ENCODE data around the gene CCL16. TPM values are rescaled to one million over a fixed set of nuclear protein-coding genes. Genes with fewer than 3 reads are reported as not detected.
A peak's percentile ranks its signal among the peaks of the same experiment; 100 is the strongest.

Gene CCL16
- polyA plus RNA-seq, 2 of the 4 experiments (the other 2 are of a cell fraction), result not detected

DNA sequence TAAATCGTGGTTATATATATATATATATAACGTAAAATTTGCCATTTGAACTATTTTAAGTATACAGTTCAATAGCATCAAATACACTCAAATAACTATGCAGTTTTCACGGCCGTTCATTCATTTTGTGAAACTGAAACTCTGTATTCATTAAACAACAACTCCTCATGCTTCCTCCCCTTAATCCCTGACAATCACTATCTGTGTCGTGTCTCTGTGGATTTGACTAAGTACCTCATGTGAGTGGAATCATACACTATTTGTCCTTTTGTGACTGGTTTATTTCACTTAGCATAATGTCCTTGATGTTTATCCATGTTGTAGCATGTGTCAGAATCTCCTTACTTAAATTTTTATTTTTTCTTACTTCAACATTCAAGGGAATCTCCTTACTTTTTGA, 33.6 kb upstream of the CCL16 start (continued):
- no peak for TF ChIP-seq HOXA7 (CRISPR knock-in tag; IDR thresholded peaks at IDR 0.05)

DNA sequence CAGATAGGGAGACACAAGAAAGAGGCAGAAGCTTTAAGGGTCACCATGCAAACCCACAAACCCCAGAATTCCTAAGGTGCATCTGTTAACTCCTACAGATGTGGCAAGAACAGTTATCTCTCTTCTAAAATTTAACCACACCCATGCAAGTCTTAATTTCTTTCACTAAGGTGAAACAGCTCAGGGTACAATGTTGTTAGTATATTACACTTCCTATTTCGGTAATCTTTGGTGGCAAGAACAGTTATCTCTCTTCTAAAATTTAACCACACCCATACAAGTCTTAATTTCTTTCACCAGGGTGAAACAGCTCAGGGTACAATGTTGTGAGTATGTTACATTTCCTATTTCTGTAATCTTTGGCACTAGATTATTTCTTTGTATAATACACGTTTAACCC, 29.9 kb upstream of the CCL16 start:
- 3% methylated on average over 2 of the region's 2 CpGs for WGBS (ENCODE audit: missing lambda C conversion rate)
- H3K4me3 ChIP-seq, result no peak overlapping the region
- no peak overlapping the region for H3K27ac ChIP-seq
- H3K4me1 ChIP-seq, result no peaks in the 10 kb centered on the region
- FAIRE-seq (no peak), ATAC-seq (no peak), DNase-seq (ENCODE audit: low read depth in 1 of 2, low spot score in 1 of 2) (no peak)
- POLR2A ChIA-PET, result no interaction called here
- H3K9me3 ChIP-seq, result peaks cover 10% of the 10 kb centered on the region; the same call in 2 of the 3 replicates
- H3K4me2 ChIP-seq, result no peak overlapping the region
- TF ChIP-seq EHF (CRISPR knock-in tag; IDR thresholded peaks at IDR 0.05) (no peak), RAD21 (conservative IDR thresholded peaks at IDR 0.05 in 1 of 2, IDR thresholded peaks at IDR 0.05 in 1 of 2) (no peak), TFCP2L1 (CRISPR knock-in tag; IDR thresholded peaks at IDR 0.05) (no peak), GATA3 (IDR thresholded peaks at IDR 0.05; ENCODE audit: borderline replicate concordance) (no peak), HOXA7 (CRISPR knock-in tag; IDR thresholded peaks at IDR 0.05) (no peak)
- CTCF ChIA-PET, result interaction anchor here (0.9 kb wide), 2 partner anchors 15 to 42 kb away, joined by 3 to 4 read pairs; no protein-coding TSS in a partner anchor

DNA sequence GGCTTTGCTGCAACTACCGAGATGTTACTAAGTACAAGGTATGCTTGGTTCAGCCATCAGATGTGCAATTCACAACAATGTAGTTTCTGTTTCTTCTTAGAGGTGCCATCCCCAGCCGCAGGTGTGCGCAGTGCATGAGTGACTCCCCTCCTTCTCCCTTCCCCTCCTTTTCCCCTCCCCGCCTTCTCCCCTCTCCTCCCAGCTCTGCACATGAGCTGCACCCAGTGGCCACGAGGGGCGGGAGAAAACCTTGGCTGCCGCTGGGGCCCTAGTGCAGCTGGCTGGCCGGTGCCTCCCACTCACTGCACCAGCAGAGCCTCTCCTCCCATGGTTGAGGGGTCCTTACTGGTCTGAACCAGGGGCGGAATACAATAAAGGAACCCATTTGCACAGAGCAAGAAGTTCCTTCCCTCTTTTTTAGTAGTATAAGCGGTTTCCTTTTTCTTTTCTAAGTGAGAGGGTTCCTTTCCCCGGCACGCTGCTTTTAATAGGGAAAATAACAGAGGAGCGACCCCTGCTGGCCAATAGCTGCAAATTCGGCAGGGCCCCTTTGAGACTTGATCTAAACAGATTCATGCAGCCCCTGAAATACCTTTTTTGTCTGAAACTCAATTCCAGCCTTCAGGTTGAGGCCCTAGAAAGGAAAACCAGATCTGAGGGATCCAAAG, 27.8 kb upstream of the CCL16 start:
- peak in 1 of 2 experiments; percentile 71; a peak in 3 of 6 replicates for ATAC-seq
- DNase-seq (ENCODE audit: low read depth in 1 of 2, low spot score in 1 of 2), result peak in 1 of 2 experiments; percentile 25

DNA sequence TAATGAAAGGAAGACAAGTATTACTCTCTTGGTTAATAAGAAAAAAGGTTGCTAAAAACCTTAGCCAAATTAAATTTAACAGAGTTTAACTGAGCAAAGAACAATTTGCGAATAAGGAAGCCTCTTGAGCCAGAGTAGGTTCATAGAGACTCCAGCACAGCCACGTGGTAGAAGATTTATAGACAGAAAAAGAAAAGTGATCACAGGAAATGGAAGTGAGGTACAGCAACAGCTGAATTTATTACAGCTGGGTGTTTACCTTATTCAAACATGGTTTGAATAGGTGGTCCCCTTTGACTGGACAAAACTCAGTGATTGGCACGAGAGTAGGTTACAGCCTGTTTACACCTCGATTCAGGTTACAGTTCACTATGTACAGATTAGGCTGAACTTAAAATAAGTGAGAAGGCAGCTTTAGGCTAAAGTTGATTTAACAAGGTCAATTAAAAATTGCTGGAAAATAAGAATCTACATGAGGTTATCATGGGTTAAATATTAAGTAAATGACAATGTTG, 23.4 kb upstream of the CCL16 start:
- POLR2A ChIA-PET, result no interaction called here

More for the DNA sequence above, 27.8 kb upstream of the CCL16 start:
- no peak overlapping the region for H3K4me2 ChIP-seq
- TF ChIP-seq RCOR1 (IDR thresholded peaks at IDR 0.05; ENCODE audit: low read depth, low read length), result no peak
- TF ChIP-seq, protein P1, sequence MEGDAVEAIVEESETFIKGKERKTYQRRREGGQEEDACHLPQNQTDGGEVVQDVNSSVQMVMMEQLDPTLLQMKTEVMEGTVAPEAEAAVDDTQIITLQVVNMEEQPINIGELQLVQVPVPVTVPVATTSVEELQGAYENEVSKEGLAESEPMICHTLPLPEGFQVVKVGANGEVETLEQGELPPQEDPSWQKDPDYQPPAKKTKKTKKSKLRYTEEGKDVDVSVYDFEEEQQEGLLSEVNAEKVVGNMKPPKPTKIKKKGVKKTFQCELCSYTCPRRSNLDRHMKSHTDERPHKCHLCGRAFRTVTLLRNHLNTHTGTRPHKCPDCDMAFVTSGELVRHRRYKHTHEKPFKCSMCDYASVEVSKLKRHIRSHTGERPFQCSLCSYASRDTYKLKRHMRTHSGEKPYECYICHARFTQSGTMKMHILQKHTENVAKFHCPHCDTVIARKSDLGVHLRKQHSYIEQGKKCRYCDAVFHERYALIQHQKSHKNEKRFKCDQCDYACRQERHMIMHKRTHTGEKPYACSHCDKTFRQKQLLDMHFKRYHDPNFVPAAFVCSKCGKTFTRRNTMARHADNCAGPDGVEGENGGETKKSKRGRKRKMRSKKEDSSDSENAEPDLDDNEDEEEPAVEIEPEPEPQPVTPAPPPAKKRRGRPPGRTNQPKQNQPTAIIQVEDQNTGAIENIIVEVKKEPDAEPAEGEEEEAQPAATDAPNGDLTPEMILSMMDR (IDR thresholded peaks at IDR 0.05), result peak; percentile 29; the same call in 1 of the 3 replicates
- peak in 1 of 2 experiments; percentile 51; a peak in 2 of 5 replicates for TF ChIP-seq RAD21 (conservative IDR thresholded peaks at IDR 0.05 in 1 of 2, IDR thresholded peaks at IDR 0.05 in 1 of 2)
- no peak overlapping the region for H3K27ac ChIP-seq
- H3K4me1 ChIP-seq, result no peaks in the 10 kb centered on the region
- WGBS (ENCODE audit: missing lambda C conversion rate), result 39% methylated on average over 14 of the region's 14 CpGs
- H3K4me3 ChIP-seq, result no peak overlapping the region
- ChIA-PET CTCF (interaction anchor here (1.0 to 1.8 kb wide), 2 partner anchors 39 to 141 kb away, joined by 4 to 6 read pairs; no protein-coding TSS in a partner anchor), POLR2A (no interaction called here)
- no peak for FAIRE-seq
- H3K9me3 ChIP-seq, result peaks cover 10% of the 10 kb centered on the region; the same call in 2 of the 3 replicates

DNA sequence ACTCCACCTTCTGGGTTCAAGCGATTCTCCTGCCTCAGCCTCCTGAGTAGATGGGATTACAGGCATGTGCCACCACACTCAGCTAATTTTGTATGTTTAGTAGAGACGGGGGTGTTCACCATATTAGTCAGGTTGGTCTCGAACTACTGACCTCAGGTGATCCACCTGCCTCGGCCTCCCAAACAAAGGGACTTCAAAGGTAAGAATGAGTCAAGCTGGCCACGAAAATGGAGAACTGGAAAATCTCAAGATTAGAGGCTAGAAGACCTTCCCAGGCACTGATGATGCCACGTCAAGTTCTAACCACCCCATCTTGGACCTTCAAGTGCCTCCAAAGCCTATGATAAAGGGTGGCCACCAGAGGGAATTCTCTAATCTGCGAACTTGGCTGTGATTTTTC, 21.3 kb upstream of the CCL16 start:
- CTCF ChIA-PET, result interaction anchor here (0.7 kb wide), 1 partner anchor 1346 kb away, joined by 3 read pairs; no protein-coding TSS in a partner anchor
- H3K4me3 ChIP-seq, result no peak overlapping the region
- H3K27ac ChIP-seq, result no peak overlapping the region
- 27% methylated on average over 7 of the region's 7 CpGs for WGBS (ENCODE audit: missing lambda C conversion rate)
- DNase-seq (ENCODE audit: low read depth in 1 of 2, low spot score in 1 of 2), result no peak
- FAIRE-seq, result no peak
- H3K4me2 ChIP-seq, result no peak overlapping the region
- H3K9me3 ChIP-seq, result no peaks in the 10 kb centered on the region
- ATAC-seq, result no peak
- no peaks in the 10 kb centered on the region for H3K4me1 ChIP-seq
- POLR2A ChIA-PET, result no interaction called here
- no peak for TF ChIP-seq NFE2L2 (conservative IDR thresholded peaks at IDR 0.05; ENCODE audit: low read length)
- TF ChIP-seq, protein P2, sequence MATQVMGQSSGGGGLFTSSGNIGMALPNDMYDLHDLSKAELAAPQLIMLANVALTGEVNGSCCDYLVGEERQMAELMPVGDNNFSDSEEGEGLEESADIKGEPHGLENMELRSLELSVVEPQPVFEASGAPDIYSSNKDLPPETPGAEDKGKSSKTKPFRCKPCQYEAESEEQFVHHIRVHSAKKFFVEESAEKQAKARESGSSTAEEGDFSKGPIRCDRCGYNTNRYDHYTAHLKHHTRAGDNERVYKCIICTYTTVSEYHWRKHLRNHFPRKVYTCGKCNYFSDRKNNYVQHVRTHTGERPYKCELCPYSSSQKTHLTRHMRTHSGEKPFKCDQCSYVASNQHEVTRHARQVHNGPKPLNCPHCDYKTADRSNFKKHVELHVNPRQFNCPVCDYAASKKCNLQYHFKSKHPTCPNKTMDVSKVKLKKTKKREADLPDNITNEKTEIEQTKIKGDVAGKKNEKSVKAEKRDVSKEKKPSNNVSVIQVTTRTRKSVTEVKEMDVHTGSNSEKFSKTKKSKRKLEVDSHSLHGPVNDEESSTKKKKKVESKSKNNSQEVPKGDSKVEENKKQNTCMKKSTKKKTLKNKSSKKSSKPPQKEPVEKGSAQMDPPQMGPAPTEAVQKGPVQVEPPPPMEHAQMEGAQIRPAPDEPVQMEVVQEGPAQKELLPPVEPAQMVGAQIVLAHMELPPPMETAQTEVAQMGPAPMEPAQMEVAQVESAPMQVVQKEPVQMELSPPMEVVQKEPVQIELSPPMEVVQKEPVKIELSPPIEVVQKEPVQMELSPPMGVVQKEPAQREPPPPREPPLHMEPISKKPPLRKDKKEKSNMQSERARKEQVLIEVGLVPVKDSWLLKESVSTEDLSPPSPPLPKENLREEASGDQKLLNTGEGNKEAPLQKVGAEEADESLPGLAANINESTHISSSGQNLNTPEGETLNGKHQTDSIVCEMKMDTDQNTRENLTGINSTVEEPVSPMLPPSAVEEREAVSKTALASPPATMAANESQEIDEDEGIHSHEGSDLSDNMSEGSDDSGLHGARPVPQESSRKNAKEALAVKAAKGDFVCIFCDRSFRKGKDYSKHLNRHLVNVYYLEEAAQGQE (IDR thresholded peaks at IDR 0.05), result no peak
- TF ChIP-seq FOSL2 (IDR thresholded peaks at IDR 0.05), result no peak
- no peak for TF ChIP-seq FOSL2 (CRISPR knock-in tag; IDR thresholded peaks at IDR 0.05)
- no peak for TF ChIP-seq HOXB13 (CRISPR knock-in tag; IDR thresholded peaks at IDR 0.05; ENCODE audit: low read depth)
- no peak for TF ChIP-seq SREBF2 (IDR thresholded peaks at IDR 0.05)
- no peak for TF ChIP-seq RCOR1 (IDR thresholded peaks at IDR 0.05; ENCODE audit: low read depth, low read length)
- TF ChIP-seq, protein P3, sequence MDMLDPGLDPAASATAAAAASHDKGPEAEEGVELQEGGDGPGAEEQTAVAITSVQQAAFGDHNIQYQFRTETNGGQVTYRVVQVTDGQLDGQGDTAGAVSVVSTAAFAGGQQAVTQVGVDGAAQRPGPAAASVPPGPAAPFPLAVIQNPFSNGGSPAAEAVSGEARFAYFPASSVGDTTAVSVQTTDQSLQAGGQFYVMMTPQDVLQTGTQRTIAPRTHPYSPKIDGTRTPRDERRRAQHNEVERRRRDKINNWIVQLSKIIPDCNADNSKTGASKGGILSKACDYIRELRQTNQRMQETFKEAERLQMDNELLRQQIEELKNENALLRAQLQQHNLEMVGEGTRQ (IDR thresholded peaks at IDR 0.05), result no peak
- no peak for TF ChIP-seq MAFK (IDR thresholded peaks at IDR 0.05; ENCODE audit: partially characterized antibody)
- TF ChIP-seq HOXB5 (CRISPR knock-in tag; IDR thresholded peaks at IDR 0.05), result no peak

More for the DNA sequence above, 23.4 kb upstream of the CCL16 start:
- Histone ChIP-seq H3K27ac (no peak overlapping the region), H3K4me1 (no peaks in the 10 kb centered on the region), H3K4me2 (no peak overlapping the region), H3K4me3 (no peak overlapping the region), H3K9me3 (peaks cover 3% of the 10 kb centered on the region; the same call in 2 of the 3 replicates)
- CTCF ChIA-PET, result interaction anchor here (0.8 to 1.9 kb wide), 7 partner anchors 10 to 478 kb away, joined by 3 to 11 read pairs (median 4); no protein-coding TSS in a partner anchor
- WGBS (ENCODE audit: missing lambda C conversion rate), result 34% methylated on average over 4 of the region's 4 CpGs
- DNase-seq (ENCODE audit: low read depth in 1 of 2, low spot score in 1 of 2) (no peak), ATAC-seq (no peak), FAIRE-seq (no peak)
- TF ChIP-seq HOXA7 (CRISPR knock-in tag; IDR thresholded peaks at IDR 0.05) (no peak), EHF (CRISPR knock-in tag; IDR thresholded peaks at IDR 0.05) (no peak), SREBF2 (IDR thresholded peaks at IDR 0.05) (no peak), MAZ (IDR thresholded peaks at IDR 0.05; ENCODE audit: borderline replicate concordance, low read depth, low read length) (no peak), JUN (IDR thresholded peaks at IDR 0.05) (no peak), POLR2A (IDR thresholded peaks at IDR 0.05; ENCODE audit: low read length) (no peak)
- TF ChIP-seq, protein P4, sequence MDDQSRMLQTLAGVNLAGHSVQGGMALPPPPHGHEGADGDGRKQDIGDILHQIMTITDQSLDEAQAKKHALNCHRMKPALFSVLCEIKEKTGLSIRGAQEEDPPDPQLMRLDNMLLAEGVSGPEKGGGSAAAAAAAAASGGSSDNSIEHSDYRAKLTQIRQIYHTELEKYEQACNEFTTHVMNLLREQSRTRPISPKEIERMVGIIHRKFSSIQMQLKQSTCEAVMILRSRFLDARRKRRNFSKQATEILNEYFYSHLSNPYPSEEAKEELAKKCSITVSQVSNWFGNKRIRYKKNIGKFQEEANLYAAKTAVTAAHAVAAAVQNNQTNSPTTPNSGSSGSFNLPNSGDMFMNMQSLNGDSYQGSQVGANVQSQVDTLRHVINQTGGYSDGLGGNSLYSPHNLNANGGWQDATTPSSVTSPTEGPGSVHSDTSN (IDR thresholded peaks at IDR 0.05), result no peak

All from A549 (cell line).